Endothelial cell of umbilical vein (primary cell): ENCODE results near the gene APLP2. TPM values are rescaled to one million over a fixed set of nuclear protein-coding genes. Genes with fewer than 3 reads are reported as not detected.

Source experiments
- BruUV-seq: library from RNA; stranded (reverse); fragments of 400-500 nt; replicated peaks from 2 replicates; lab custom pipeline; 2021; lab: Mats Ljungman, UMichigan
- CTCF ChIA-PET: fragments of 300-600, 350-600 bp; sonication (Branson Sonifier 250); formaldehyde crosslinking; loops from one replicate; lab custom pipeline; 2021; ENCODE audit warnings: antibody characterized with exemption, inconsistent platforms; lab: Charles Lee
- POLR2A ChIA-PET: fragments of 300-600, 350-600 bp; sonication (Branson Sonifier 250); formaldehyde crosslinking; loops from one replicate; lab custom pipeline; 2021; ENCODE audit warnings: antibody characterized with exemption, inconsistent platforms; lab: Charles Lee
- DNase-seq: peaks from one replicate; pipeline ENCODE4 v3.0.0-alpha.2; 2011; ENCODE audit warnings: low read depth, low spot score
- FAIRE-seq: peaks from 2 replicates; lab custom pipeline; 2011; peaks lifted over from hg19 to GRCh38; lab: Jason Lieb, UNC
- H2AFZ ChIP-seq: 2 replicates; pipeline ENCODE4 v1.6.0; 2012; ENCODE audit warnings: low read depth, low read length, control low read depth, inconsistent platforms
- H3K27ac ChIP-seq: 2 replicates; pipeline ENCODE4 v1.5.1; 2011; ENCODE audit warnings: low read depth, mild to moderate bottlenecking, control low read depth, low read length, moderate library complexity; ENCODE audit not compliant: insufficient read depth
- H3K27me3 ChIP-seq, 2 experiments: 2 replicates each; pipeline versions ENCODE4 v1.6.0 to v1.6.1; 2011; ENCODE audit warnings: low read length in 2 of 2, mixed read lengths in 1 of 2; ENCODE audit not compliant: control insufficient read depth in 2 of 2, insufficient read depth in 2 of 2
- H3K36me3 ChIP-seq, 2 experiments: 2 replicates in 1 of 2; 3 replicates in 1 of 2; pipeline ENCODE4 v1.5.1; 2011; ENCODE audit warnings: low read length in 2 of 2, mild to moderate bottlenecking in 1 of 2, moderate library complexity in 1 of 2; ENCODE audit not compliant: control insufficient read depth in 2 of 2, insufficient read depth in 2 of 2; ENCODE audit errors: extremely low read depth in 1 of 2
- H3K4me1 ChIP-seq: 3 replicates; pipeline ENCODE4 v1.5.1; 2011; ENCODE audit warnings: mild to moderate bottlenecking, low read length; ENCODE audit not compliant: control insufficient read depth, insufficient read depth; ENCODE audit errors: extremely low read depth
- H3K4me2 ChIP-seq: 2 replicates; pipeline ENCODE4 v1.6.1; 2011; ENCODE audit warnings: low read length, control low read depth, mixed read lengths; ENCODE audit not compliant: insufficient read depth
- H3K4me3 ChIP-seq, 3 experiments: fragments of 200-600 bp in 1 of 3; sonication (generic), shearing (Covaris generic) in 1 of 3; replicated peaks in 1 of 3; 2 replicates each; pipeline ENCODE4 v1.5.1; 2011 to 2016; ENCODE audit warnings: control low read depth in 3 of 3, low read length in 3 of 3, mild to moderate bottlenecking in 2 of 3, inconsistent platforms in 1 of 3, low read depth in 1 of 3, moderate library complexity in 1 of 3; ENCODE audit not compliant: insufficient read depth in 1 of 3
- H3K79me2 ChIP-seq: 2 replicates; pipeline ENCODE4 v1.6.0; 2012; ENCODE audit warnings: low read length, inconsistent platforms; ENCODE audit not compliant: control insufficient read depth, insufficient read depth
- H3K9ac ChIP-seq: replicated peaks from 2 replicates; pipeline ENCODE3; 2011; ENCODE audit warnings: low read length, control low read depth; ENCODE audit not compliant: insufficient read depth; ENCODE audit errors: extremely low read depth
- H3K9me1 ChIP-seq: replicated peaks from 3 replicates; pipeline ENCODE4 v1.6.0; 2011; ENCODE audit warnings: mild to moderate bottlenecking, low read length; ENCODE audit not compliant: control insufficient read depth, insufficient read depth; ENCODE audit errors: extremely low read depth
- H3K9me3 ChIP-seq: replicated peaks from 2 replicates; pipeline ENCODE4 v1.5.1; 2012; ENCODE audit warnings: low read length, inconsistent platforms; ENCODE audit not compliant: control insufficient read depth, insufficient read depth
- H4K20me1 ChIP-seq: replicated peaks from 2 replicates; pipeline ENCODE3; 2011; ENCODE audit warnings: mild to moderate bottlenecking, low read length; ENCODE audit not compliant: control insufficient read depth, insufficient read depth; ENCODE audit errors: extremely low read depth
- CTCF ChIP-seq, 2 donors: IDR thresholded peaks; 1 replicate in 1 of 2; 2 replicates in 1 of 2; pipeline ENCODE4 v1.5.1; 2011; ENCODE audit warnings: low read length in 2 of 2, mild to moderate bottlenecking in 2 of 2, moderate library complexity in 2 of 2, control low read depth in 1 of 2, inconsistent platforms in 1 of 2, low read depth in 1 of 2; ENCODE audit not compliant: insufficient read depth in 1 of 2; ENCODE audit errors: extremely low read depth in 1 of 2
- EZH2 ChIP-seq: IDR thresholded peaks from 2 replicates; pipeline ENCODE4 v1.6.1; 2012; ENCODE audit warnings: borderline replicate concordance, low read depth, mild to moderate bottlenecking, moderate library complexity, low read length, inconsistent platforms; ENCODE audit not compliant: severe bottlenecking
- FOS ChIP-seq: IDR thresholded peaks from 2 replicates; pipeline ENCODE4 v1.6.1; 2011; ENCODE audit warnings: mild to moderate bottlenecking, low read length, moderate library complexity, borderline replicate concordance; ENCODE audit not compliant: insufficient read depth
- GATA2 ChIP-seq: IDR thresholded peaks from 2 replicates; pipeline ENCODE4 v1.7.0; 2011; ENCODE audit warnings: low read depth, mild to moderate bottlenecking, moderate library complexity, mixed read lengths, low read length; ENCODE audit not compliant: insufficient read length, insufficient read depth
- JUN ChIP-seq: IDR thresholded peaks from 2 replicates; pipeline ENCODE4 v1.6.1; 2011; ENCODE audit warnings: borderline replicate concordance, low read depth; ENCODE audit not compliant: insufficient read length, insufficient read depth
- MAX ChIP-seq: IDR thresholded peaks from 2 replicates; pipeline ENCODE4 v1.6.1; 2011; ENCODE audit not compliant: insufficient read depth, insufficient read length
- MYC ChIP-seq: IDR thresholded peaks from one replicate; pipeline ENCODE4 v1.6.1; 2011; ENCODE audit warnings: mild to moderate bottlenecking, low read depth, low read length
- POLR2A ChIP-seq: IDR thresholded peaks from 2 replicates; pipeline ENCODE4 v1.6.1; 2012; ENCODE audit warnings: low read depth, mild to moderate bottlenecking, control low read depth, low read length
- POLR2AphosphoS5 ChIP-seq: IDR thresholded peaks from 2 replicates; pipeline ENCODE4 v1.6.1; 2012; ENCODE audit warnings: low read depth, mild to moderate bottlenecking, control low read depth, low read length, moderate library complexity; ENCODE audit not compliant: insufficient read depth
- dilution Hi-C: fragments of 300-500 bp; cut with MboI; formaldehyde crosslinking; loops from one replicate; pipeline ENCODE4 v1.15.0; 2019; ENCODE audit warnings: low sequenced_read_pairs; ENCODE audit not compliant: extremely low pct_ligation_motif_present
- intact Hi-C: fragments of 100-400 bp; cut with micrococcal nuclease; formaldehyde crosslinking; loops from one replicate; pipeline ENCODE4 v1.10.0; 2022
- polyA plus RNA-seq, 4 experiments: library from polyadenylated mRNA; depleted of rRNA in 3 of 4; stranded (reverse) in 3 of 4; unstranded in 1 of 4; fragments of >200 nt; gene quantifications; 2 replicates each; pipeline versions ENCODE4 v1.2.1 to v1.2.3, GENCODE V29; 2011 to 2012; ENCODE audit warnings: missing spikeins in 1 of 4
- total RNA-seq: library from RNA; stranded (reverse); gene quantifications from 2 replicates; pipeline ENCODE4 v1.2.3, GENCODE V29; 2021

The APLP2 gene
- total and polyA plus RNA-seq, 2 donors (not counting 3 experiments of a cell fraction or from before 2014, with no cell fraction given), result 493 to 543 TPM

GRCh38 chr11:130187096-130187495 is 117.4 kb downstream of the APLP2 start:
- DNase-seq (no peak), FAIRE-seq (no peak)
- Histone ChIP-seq H2AFZ (no peak overlapping the region), H3K9me1 (no peaks in the 10 kb centered on the region), H3K4me2 (no peak overlapping the region), H3K9me3 (no peaks in the 10 kb centered on the region), H3K27me3 (no peaks in the 10 kb centered on the region), H3K36me3 (no peaks in the 10 kb centered on the region), H3K27ac (no peak overlapping the region), H3K9ac (no peak overlapping the region), H3K4me1 (no peaks in the 10 kb centered on the region), H4K20me1 (no peaks in the 10 kb centered on the region), H3K4me3 (no peak overlapping the region), H3K79me2 (no peaks in the 10 kb centered on the region)
- TF ChIP-seq POLR2A (no peak), JUN (no peak), GATA2 (no peak), MYC (no peak), FOS (no peak), CTCF (IDR thresholded peaks at IDR 0.05; ENCODE audit: extremely low read depth in 1 of 2, insufficient read depth in 1 of 2, low read depth in 1 of 2, low read length in 2 of 2) (no peak), POLR2AphosphoS5 (no peak), MAX (no peak), EZH2 (no peak)
- intact Hi-C loops, result no loop called here
- dilution Hi-C loops, result no loop called here
- ChIA-PET POLR2A (no interaction called here), CTCF (no interaction called here)
- no TSS peak for BruUV-seq
